Ishikawa (cell line): ENCODE measurements around the gene ITGA6.

Experiments used
- CEBPB ChIP-seq: IDR thresholded peaks from 2 replicates; pipeline ENCODE4 v1.6.1; 2012
- CREB1 ChIP-seq: IDR thresholded peaks from 2 replicates; pipeline ENCODE4 v1.6.1; 2012; ENCODE audit warnings: low read depth
- EGR1 ChIP-seq: IDR thresholded peaks from 2 replicates; pipeline ENCODE4 v1.6.1; 2012
- EP300 ChIP-seq: IDR thresholded peaks from 2 replicates; pipeline ENCODE4 v1.6.1; 2012; ENCODE audit warnings: borderline replicate concordance
- FOXM1 ChIP-seq: IDR thresholded peaks from 2 replicates; pipeline ENCODE4 v1.6.1; 2012; ENCODE audit warnings: low read depth, borderline replicate concordance
- MAX ChIP-seq: IDR thresholded peaks from 2 replicates; pipeline ENCODE4 v1.6.1; 2012
- NFIC ChIP-seq: IDR thresholded peaks from 2 replicates; pipeline ENCODE4 v1.6.1; 2012
- RAD21 ChIP-seq: IDR thresholded peaks from 2 replicates; pipeline ENCODE4 v1.6.1; 2012; ENCODE audit warnings: low read depth
- TAF1 ChIP-seq: IDR thresholded peaks from 2 replicates; pipeline ENCODE4 v1.6.1; 2012; ENCODE audit warnings: low read depth, mild to moderate bottlenecking
- TCF12 ChIP-seq: IDR thresholded peaks from 2 replicates; pipeline ENCODE4 v1.6.1; 2012; ENCODE audit warnings: low read depth
- TEAD4 ChIP-seq: IDR thresholded peaks from 2 replicates; pipeline ENCODE4 v1.6.1; 2012
- YY1 ChIP-seq: IDR thresholded peaks from 2 replicates; pipeline ENCODE4 v1.6.1; 2012; ENCODE audit warnings: low read depth
- ZBTB7A ChIP-seq: IDR thresholded peaks from 2 replicates; pipeline ENCODE4 v1.6.1; 2012; ENCODE audit warnings: low read depth
- TF ChIP-seq, protein P1 (sequence below): IDR thresholded peaks from 2 replicates; pipeline ENCODE4 v1.6.1; 2012; ENCODE audit warnings: low read depth, mild to moderate bottlenecking
- TF ChIP-seq, protein P2 (sequence below): IDR thresholded peaks from 2 replicates; pipeline ENCODE4 v1.6.1; 2012

ITGA6 gene

GRCh38 chr2:172447811-172448493 lies 20.6 kb downstream of the ITGA6 start:
- TF ChIP-seq TCF12 (no peak), CEBPB (no peak), EGR1 (no peak), NFIC (no peak), TAF1 (no peak), FOXM1 (no peak), EP300 (no peak), ZBTB7A (no peak), TEAD4 (no peak)
- TF ChIP-seq, protein P1, sequence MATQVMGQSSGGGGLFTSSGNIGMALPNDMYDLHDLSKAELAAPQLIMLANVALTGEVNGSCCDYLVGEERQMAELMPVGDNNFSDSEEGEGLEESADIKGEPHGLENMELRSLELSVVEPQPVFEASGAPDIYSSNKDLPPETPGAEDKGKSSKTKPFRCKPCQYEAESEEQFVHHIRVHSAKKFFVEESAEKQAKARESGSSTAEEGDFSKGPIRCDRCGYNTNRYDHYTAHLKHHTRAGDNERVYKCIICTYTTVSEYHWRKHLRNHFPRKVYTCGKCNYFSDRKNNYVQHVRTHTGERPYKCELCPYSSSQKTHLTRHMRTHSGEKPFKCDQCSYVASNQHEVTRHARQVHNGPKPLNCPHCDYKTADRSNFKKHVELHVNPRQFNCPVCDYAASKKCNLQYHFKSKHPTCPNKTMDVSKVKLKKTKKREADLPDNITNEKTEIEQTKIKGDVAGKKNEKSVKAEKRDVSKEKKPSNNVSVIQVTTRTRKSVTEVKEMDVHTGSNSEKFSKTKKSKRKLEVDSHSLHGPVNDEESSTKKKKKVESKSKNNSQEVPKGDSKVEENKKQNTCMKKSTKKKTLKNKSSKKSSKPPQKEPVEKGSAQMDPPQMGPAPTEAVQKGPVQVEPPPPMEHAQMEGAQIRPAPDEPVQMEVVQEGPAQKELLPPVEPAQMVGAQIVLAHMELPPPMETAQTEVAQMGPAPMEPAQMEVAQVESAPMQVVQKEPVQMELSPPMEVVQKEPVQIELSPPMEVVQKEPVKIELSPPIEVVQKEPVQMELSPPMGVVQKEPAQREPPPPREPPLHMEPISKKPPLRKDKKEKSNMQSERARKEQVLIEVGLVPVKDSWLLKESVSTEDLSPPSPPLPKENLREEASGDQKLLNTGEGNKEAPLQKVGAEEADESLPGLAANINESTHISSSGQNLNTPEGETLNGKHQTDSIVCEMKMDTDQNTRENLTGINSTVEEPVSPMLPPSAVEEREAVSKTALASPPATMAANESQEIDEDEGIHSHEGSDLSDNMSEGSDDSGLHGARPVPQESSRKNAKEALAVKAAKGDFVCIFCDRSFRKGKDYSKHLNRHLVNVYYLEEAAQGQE: no peak

DNA sequence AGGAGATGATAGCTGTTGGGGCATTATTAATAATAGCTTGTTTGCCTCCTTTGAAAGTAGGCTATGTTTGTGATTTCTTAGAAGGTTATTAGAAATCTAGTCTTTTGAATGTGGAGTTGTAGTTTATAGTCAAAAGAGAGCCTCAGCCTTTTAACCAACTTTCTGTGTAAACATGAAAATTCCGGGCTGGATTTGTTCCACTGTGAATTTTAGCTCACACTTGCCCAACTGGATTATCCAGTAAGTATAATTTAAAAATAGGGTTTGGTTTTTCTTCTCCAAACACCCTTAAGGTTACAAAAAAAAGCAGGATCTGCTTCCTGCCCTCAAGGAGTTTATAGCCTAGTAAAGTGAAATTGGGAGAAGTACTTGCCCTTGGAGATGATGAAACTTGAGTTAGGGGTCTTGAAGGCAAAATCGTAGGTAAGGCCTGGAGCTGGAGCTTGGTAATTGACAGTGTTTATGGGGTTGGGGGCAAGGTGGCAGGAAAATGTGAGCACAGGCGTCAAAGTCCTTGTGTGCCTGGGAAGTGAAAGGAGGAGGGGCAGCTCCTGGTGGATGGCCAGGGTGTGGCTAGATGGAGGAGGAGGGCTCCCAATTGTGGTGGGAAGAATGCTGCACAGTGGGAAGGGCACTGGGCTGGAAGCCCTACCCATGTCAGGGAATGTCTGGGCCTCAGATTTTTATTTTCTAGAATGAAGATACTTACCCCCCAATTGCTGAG lies 21.3 kb downstream of the ITGA6 start:
- TF ChIP-seq MAX (peak; percentile 60; the same call in 1 of the 2 replicates), NFIC (no peak)

DNA sequence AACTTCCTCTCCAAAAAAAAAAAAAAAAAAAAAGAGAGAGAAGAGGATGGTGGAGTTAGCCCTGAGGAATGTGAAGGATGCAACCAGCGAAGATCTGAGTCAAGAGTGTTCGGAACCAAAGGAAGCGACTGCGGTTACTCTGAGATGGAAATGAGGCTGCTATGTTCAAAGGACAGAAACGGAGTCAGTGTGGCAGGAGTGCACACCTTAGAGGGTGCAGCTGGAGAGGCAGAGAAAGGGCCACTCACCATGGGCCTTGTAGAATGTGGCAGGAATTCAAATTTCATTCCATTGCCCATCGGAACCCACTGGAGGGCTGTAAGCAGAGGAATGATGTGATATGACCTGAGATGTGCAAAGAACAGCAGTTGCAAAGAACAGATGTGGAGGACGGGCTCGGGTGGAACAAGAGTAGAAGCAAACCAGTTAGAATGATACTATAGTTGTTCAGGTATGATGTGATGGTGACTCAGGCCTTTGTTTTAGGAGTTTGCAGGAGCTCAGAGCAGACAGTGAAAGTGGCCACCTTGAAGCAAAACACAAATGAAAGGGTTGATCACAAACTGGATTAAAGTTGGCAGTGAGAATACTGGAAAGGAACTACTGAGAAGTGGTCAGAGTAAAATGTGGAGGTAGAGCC lies 22.6 kb downstream of the ITGA6 start:
- TF ChIP-seq EP300 (no peak), TAF1 (no peak), NFIC (no peak), YY1 (no peak), FOXM1 (no peak), EGR1 (no peak), MAX (no peak), TCF12 (no peak), CEBPB (no peak), RAD21 (no peak), TEAD4 (no peak), ZBTB7A (no peak), CREB1 (no peak)
- TF ChIP-seq, protein P2, sequence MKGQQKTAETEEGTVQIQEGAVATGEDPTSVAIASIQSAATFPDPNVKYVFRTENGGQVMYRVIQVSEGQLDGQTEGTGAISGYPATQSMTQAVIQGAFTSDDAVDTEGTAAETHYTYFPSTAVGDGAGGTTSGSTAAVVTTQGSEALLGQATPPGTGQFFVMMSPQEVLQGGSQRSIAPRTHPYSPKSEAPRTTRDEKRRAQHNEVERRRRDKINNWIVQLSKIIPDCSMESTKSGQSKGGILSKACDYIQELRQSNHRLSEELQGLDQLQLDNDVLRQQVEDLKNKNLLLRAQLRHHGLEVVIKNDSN: no peak
- TF ChIP-seq, protein P1: no peak

- TF ChIP-seq NFIC: no peak
- no peak for TF ChIP-seq TCF12
- TF ChIP-seq, protein P2: no peak
- no peak for TF ChIP-seq FOXM1
- TF ChIP-seq ZBTB7A: no peak
- TF ChIP-seq EGR1: no peak
- TF ChIP-seq MAX: no peak
- no peak for TF ChIP-seq YY1
- TF ChIP-seq TEAD4: no peak
- TF ChIP-seq CEBPB: no peak
These were observed 24.5 kb downstream of the ITGA6 start for GRCh38 chr2:172451923-172452322.

- TF ChIP-seq TEAD4 (no peak), CREB1 (no peak), NFIC (no peak), TAF1 (no peak), FOXM1 (no peak), TCF12 (no peak), YY1 (no peak), RAD21 (no peak), CEBPB (no peak), EGR1 (no peak), MAX (no peak), EP300 (no peak), ZBTB7A (no peak)
- TF ChIP-seq, protein P2: no peak
- TF ChIP-seq, protein P1: no peak
These were observed 25.5 kb downstream of the ITGA6 start for GRCh38 chr2:172452845-172453244.
